Endothelial cell of umbilical vein (primary cell): ENCODE measurements around the gene SMARCAL1. TPM values are rescaled to one million over a fixed set of nuclear protein-coding genes. Genes with fewer than 3 reads are reported as not detected.

Source experiments
- BruUV-seq: library from RNA; stranded (reverse); fragments of 400-500 nt; replicated peaks from 2 replicates; lab custom pipeline; 2021; lab: Mats Ljungman, UMichigan
- CTCF ChIA-PET: fragments of 300-600, 350-600 bp; sonication (Branson Sonifier 250); formaldehyde crosslinking; loops from one replicate; lab custom pipeline; 2021; ENCODE audit warnings: antibody characterized with exemption, inconsistent platforms; lab: Charles Lee
- POLR2A ChIA-PET: fragments of 300-600, 350-600 bp; sonication (Branson Sonifier 250); formaldehyde crosslinking; loops from one replicate; lab custom pipeline; 2021; ENCODE audit warnings: antibody characterized with exemption, inconsistent platforms; lab: Charles Lee
- DNase-seq: peaks from one replicate; pipeline ENCODE4 v3.0.0-alpha.2; 2011; ENCODE audit warnings: low read depth, low spot score
- FAIRE-seq: peaks from 2 replicates; lab custom pipeline; 2011; peaks lifted over from hg19 to GRCh38; lab: Jason Lieb, UNC
- H2AFZ ChIP-seq: 2 replicates; pipeline ENCODE4 v1.6.0; 2012; ENCODE audit warnings: low read depth, low read length, control low read depth, inconsistent platforms
- H3K27ac ChIP-seq: 2 replicates; pipeline ENCODE4 v1.5.1; 2011; ENCODE audit warnings: low read depth, mild to moderate bottlenecking, control low read depth, low read length, moderate library complexity; ENCODE audit not compliant: insufficient read depth
- H3K27me3 ChIP-seq, 2 experiments: 2 replicates each; pipeline versions ENCODE4 v1.6.0 to v1.6.1; 2011; ENCODE audit warnings: low read length in 2 of 2, mixed read lengths in 1 of 2; ENCODE audit not compliant: control insufficient read depth in 2 of 2, insufficient read depth in 2 of 2
- H3K36me3 ChIP-seq, 2 experiments: 2 replicates in 1 of 2; 3 replicates in 1 of 2; pipeline ENCODE4 v1.5.1; 2011; ENCODE audit warnings: low read length in 2 of 2, mild to moderate bottlenecking in 1 of 2, moderate library complexity in 1 of 2; ENCODE audit not compliant: control insufficient read depth in 2 of 2, insufficient read depth in 2 of 2; ENCODE audit errors: extremely low read depth in 1 of 2
- H3K4me1 ChIP-seq: 3 replicates; pipeline ENCODE4 v1.5.1; 2011; ENCODE audit warnings: mild to moderate bottlenecking, low read length; ENCODE audit not compliant: control insufficient read depth, insufficient read depth; ENCODE audit errors: extremely low read depth
- H3K4me2 ChIP-seq: 2 replicates; pipeline ENCODE4 v1.6.1; 2011; ENCODE audit warnings: low read length, control low read depth, mixed read lengths; ENCODE audit not compliant: insufficient read depth
- H3K4me3 ChIP-seq, 3 experiments: fragments of 200-600 bp in 1 of 3; sonication (generic), shearing (Covaris generic) in 1 of 3; replicated peaks in 1 of 3; 2 replicates each; pipeline ENCODE4 v1.5.1; 2011 to 2016; ENCODE audit warnings: control low read depth in 3 of 3, low read length in 3 of 3, mild to moderate bottlenecking in 2 of 3, inconsistent platforms in 1 of 3, low read depth in 1 of 3, moderate library complexity in 1 of 3; ENCODE audit not compliant: insufficient read depth in 1 of 3
- H3K79me2 ChIP-seq: 2 replicates; pipeline ENCODE4 v1.6.0; 2012; ENCODE audit warnings: low read length, inconsistent platforms; ENCODE audit not compliant: control insufficient read depth, insufficient read depth
- H3K9ac ChIP-seq: replicated peaks from 2 replicates; pipeline ENCODE3; 2011; ENCODE audit warnings: low read length, control low read depth; ENCODE audit not compliant: insufficient read depth; ENCODE audit errors: extremely low read depth
- H3K9me1 ChIP-seq: replicated peaks from 3 replicates; pipeline ENCODE4 v1.6.0; 2011; ENCODE audit warnings: mild to moderate bottlenecking, low read length; ENCODE audit not compliant: control insufficient read depth, insufficient read depth; ENCODE audit errors: extremely low read depth
- H3K9me3 ChIP-seq: replicated peaks from 2 replicates; pipeline ENCODE4 v1.5.1; 2012; ENCODE audit warnings: low read length, inconsistent platforms; ENCODE audit not compliant: control insufficient read depth, insufficient read depth
- H4K20me1 ChIP-seq: replicated peaks from 2 replicates; pipeline ENCODE3; 2011; ENCODE audit warnings: mild to moderate bottlenecking, low read length; ENCODE audit not compliant: control insufficient read depth, insufficient read depth; ENCODE audit errors: extremely low read depth
- CTCF ChIP-seq, 2 donors: IDR thresholded peaks; 1 replicate in 1 of 2; 2 replicates in 1 of 2; pipeline ENCODE4 v1.5.1; 2011; ENCODE audit warnings: low read length in 2 of 2, mild to moderate bottlenecking in 2 of 2, moderate library complexity in 2 of 2, control low read depth in 1 of 2, inconsistent platforms in 1 of 2, low read depth in 1 of 2; ENCODE audit not compliant: insufficient read depth in 1 of 2; ENCODE audit errors: extremely low read depth in 1 of 2
- EZH2 ChIP-seq: IDR thresholded peaks from 2 replicates; pipeline ENCODE4 v1.6.1; 2012; ENCODE audit warnings: borderline replicate concordance, low read depth, mild to moderate bottlenecking, moderate library complexity, low read length, inconsistent platforms; ENCODE audit not compliant: severe bottlenecking
- FOS ChIP-seq: IDR thresholded peaks from 2 replicates; pipeline ENCODE4 v1.6.1; 2011; ENCODE audit warnings: mild to moderate bottlenecking, low read length, moderate library complexity, borderline replicate concordance; ENCODE audit not compliant: insufficient read depth
- GATA2 ChIP-seq: IDR thresholded peaks from 2 replicates; pipeline ENCODE4 v1.7.0; 2011; ENCODE audit warnings: low read depth, mild to moderate bottlenecking, moderate library complexity, mixed read lengths, low read length; ENCODE audit not compliant: insufficient read length, insufficient read depth
- JUN ChIP-seq: IDR thresholded peaks from 2 replicates; pipeline ENCODE4 v1.6.1; 2011; ENCODE audit warnings: borderline replicate concordance, low read depth; ENCODE audit not compliant: insufficient read length, insufficient read depth
- MYC ChIP-seq: IDR thresholded peaks from one replicate; pipeline ENCODE4 v1.6.1; 2011; ENCODE audit warnings: mild to moderate bottlenecking, low read depth, low read length
- POLR2A ChIP-seq: IDR thresholded peaks from 2 replicates; pipeline ENCODE4 v1.6.1; 2012; ENCODE audit warnings: low read depth, mild to moderate bottlenecking, control low read depth, low read length
- POLR2AphosphoS5 ChIP-seq: IDR thresholded peaks from 2 replicates; pipeline ENCODE4 v1.6.1; 2012; ENCODE audit warnings: low read depth, mild to moderate bottlenecking, control low read depth, low read length, moderate library complexity; ENCODE audit not compliant: insufficient read depth
- dilution Hi-C: fragments of 300-500 bp; cut with MboI; formaldehyde crosslinking; loops from one replicate; pipeline ENCODE4 v1.15.0; 2019; ENCODE audit warnings: low sequenced_read_pairs; ENCODE audit not compliant: extremely low pct_ligation_motif_present
- intact Hi-C: fragments of 100-400 bp; cut with micrococcal nuclease; formaldehyde crosslinking; loops from one replicate; pipeline ENCODE4 v1.10.0; 2022
- polyA plus RNA-seq, 4 experiments: library from polyadenylated mRNA; depleted of rRNA in 3 of 4; stranded (reverse) in 3 of 4; unstranded in 1 of 4; fragments of >200 nt; gene quantifications; 2 replicates each; pipeline versions ENCODE4 v1.2.1 to v1.2.3, GENCODE V29; 2011 to 2012; ENCODE audit warnings: missing spikeins in 1 of 4
- total RNA-seq: library from RNA; stranded (reverse); gene quantifications from 2 replicates; pipeline ENCODE4 v1.2.3, GENCODE V29; 2021
- TF ChIP-seq, protein P1 (sequence below): IDR thresholded peaks from 2 replicates; pipeline ENCODE4 v1.6.1; 2011; ENCODE audit not compliant: insufficient read depth, insufficient read length

Gene SMARCAL1
- total and polyA plus RNA-seq, 2 donors (not counting 3 experiments of a cell fraction or from before 2014, with no cell fraction given): 25.4 to 30.7 TPM

GRCh38 chr2:216425008-216425787, 12.9 kb downstream of the SMARCAL1 start:
- Histone ChIP-seq H3K79me2 (no peaks in the 10 kb centered on the region), H3K4me1 (peaks cover 8% of the 10 kb centered on the region), H3K27me3 (no peaks in the 10 kb centered on the region), H3K9me3 (peaks cover 2% of the 10 kb centered on the region), H3K4me3 (no peak overlapping the region), H3K4me2 (no peak overlapping the region), H3K36me3 (peaks cover 10 to 41% of the 10 kb centered on the region in 2 experiments), H3K27ac (no peak overlapping the region), H3K9me1 (no peaks in the 10 kb centered on the region), H2AFZ (no peak overlapping the region), H3K9ac (no peak overlapping the region), H4K20me1 (no peaks in the 10 kb centered on the region)
- no peak for TF ChIP-seq JUN
- no peak for TF ChIP-seq POLR2A
- no peak for TF ChIP-seq FOS
- no peak for TF ChIP-seq POLR2AphosphoS5
- TF ChIP-seq GATA2: no peak
- no peak for TF ChIP-seq EZH2
- no peak for TF ChIP-seq MYC
- TF ChIP-seq, protein P1, sequence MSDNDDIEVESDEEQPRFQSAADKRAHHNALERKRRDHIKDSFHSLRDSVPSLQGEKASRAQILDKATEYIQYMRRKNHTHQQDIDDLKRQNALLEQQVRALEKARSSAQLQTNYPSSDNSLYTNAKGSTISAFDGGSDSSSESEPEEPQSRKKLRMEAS: no peak
- no peak for TF ChIP-seq CTCF (IDR thresholded peaks at IDR 0.05; ENCODE audit: extremely low read depth in 1 of 2, insufficient read depth in 1 of 2, low read depth in 1 of 2, low read length in 2 of 2)
- ChIA-PET CTCF (no interaction called here), POLR2A (no interaction called here)
- DNase-seq (no peak), FAIRE-seq (no peak)
- dilution Hi-C loops (no loop called here), intact Hi-C loops (no loop called here)
- BruUV-seq: no TSS peak
